WTC11 (cell line): ENCODE data around the gene PACS1. TPM values are rescaled to one million over a fixed set of nuclear protein-coding genes. Genes with fewer than 3 reads are reported as not detected.

Experiments used
- ARID4B ChIP-seq: sonication (generic); formaldehyde crosslinking; IDR thresholded peaks from 2 replicates; pipeline ENCODE4 v1.8.0; 2023; ENCODE audit warnings: missing genetic modification reagents, mild to moderate bottlenecking, borderline replicate concordance
- ATF2 ChIP-seq: sonication (generic); formaldehyde crosslinking; IDR thresholded peaks from 2 replicates; pipeline ENCODE4 v1.8.1; 2022; ENCODE audit warnings: low read depth, missing genetic modification reagents, borderline replicate concordance
- ATF3 ChIP-seq: sonication (generic); formaldehyde crosslinking; conservative IDR thresholded peaks from 2 replicates; pipeline ENCODE4 v1.8.1; 2022; ENCODE audit warnings: mild to moderate bottlenecking, missing genetic modification reagents
- FOXJ3 ChIP-seq: sonication (generic); formaldehyde crosslinking; IDR thresholded peaks from 2 replicates; pipeline ENCODE4 v1.9.0; 2021; ENCODE audit warnings: missing genetic modification reagents, mild to moderate bottlenecking, borderline replicate concordance
- JAZF1 ChIP-seq: fragments of 250-450 bp; sonication (Bioruptor Pico); IDR thresholded peaks from 2 replicates; pipeline ENCODE4 v1.9.0; 2021; ENCODE audit warnings: moderate library complexity, mild to moderate bottlenecking, inconsistent platforms
- NR3C1 ChIP-seq: sonication (generic); formaldehyde crosslinking; conservative IDR thresholded peaks from 2 replicates; pipeline ENCODE4 v1.8.1; 2023; ENCODE audit warnings: low read depth, mild to moderate bottlenecking, missing genetic modification reagents
- ZBTB21 ChIP-seq: sonication (generic); formaldehyde crosslinking; IDR thresholded peaks from 2 replicates; pipeline ENCODE4 v1.8.1; 2023; ENCODE audit warnings: mild to moderate bottlenecking, missing genetic modification reagents, borderline replicate concordance
- ZBTB43 ChIP-seq: sonication (generic); formaldehyde crosslinking; IDR thresholded peaks from 2 replicates; pipeline ENCODE4 v1.8.1; 2023; ENCODE audit warnings: mild to moderate bottlenecking, missing genetic modification reagents
- ZNF281 ChIP-seq: sonication (generic); formaldehyde crosslinking; IDR thresholded peaks from 2 replicates; pipeline ENCODE4 v1.8.0; 2023; ENCODE audit warnings: mild to moderate bottlenecking, missing genetic modification reagents
- ZNF425 ChIP-seq: fragments of 250-450 bp; sonication (Bioruptor Pico); conservative IDR thresholded peaks from 2 replicates; pipeline ENCODE4 v1.9.0; 2021; ENCODE audit warnings: mild to moderate bottlenecking
- ZNF532 ChIP-seq: fragments of 250-450 bp; sonication (Bioruptor Pico); IDR thresholded peaks from 2 replicates; pipeline ENCODE4 v1.9.0; 2021; ENCODE audit warnings: mild to moderate bottlenecking, borderline replicate concordance
- total RNA-seq: library from RNA; stranded (reverse); gene quantifications from 3 replicates; pipeline ENCODE4 v1.2.3, GENCODE V29; 2021

The PACS1 gene
- total RNA-seq, 1 experiment from 2014 or later = 34.8 TPM

GRCh38 chr11:66188580-66188979 lies 118.5 kb downstream of the PACS1 start (continued):
- TF ChIP-seq ZBTB21 (CRISPR knock-in tag) = no peak
- TF ChIP-seq JAZF1 = no peak
- TF ChIP-seq ATF2 (CRISPR knock-in tag) = no peak
- no peak for TF ChIP-seq FOXJ3 (CRISPR knock-in tag)
- no peak for TF ChIP-seq ZNF425 (CRISPR knock-in tag)
- no peak for TF ChIP-seq ZNF532
- no peak for TF ChIP-seq ARID4B (CRISPR knock-in tag)
- no peak for TF ChIP-seq ZBTB43 (CRISPR knock-in tag)
- TF ChIP-seq NR3C1 (CRISPR knock-in tag) = no peak
- TF ChIP-seq ATF3 = no peak
- no peak for TF ChIP-seq ZNF281 (CRISPR knock-in tag)
